ENCODE measurements around the gene GANC. TPM values are rescaled to one million over a fixed set of nuclear protein-coding genes. Genes with fewer than 3 reads are reported as not detected.

GANC gene
- total RNA-seq, 2 donors from 2014 or later = 6.6 to 12.7 TPM

DNA sequence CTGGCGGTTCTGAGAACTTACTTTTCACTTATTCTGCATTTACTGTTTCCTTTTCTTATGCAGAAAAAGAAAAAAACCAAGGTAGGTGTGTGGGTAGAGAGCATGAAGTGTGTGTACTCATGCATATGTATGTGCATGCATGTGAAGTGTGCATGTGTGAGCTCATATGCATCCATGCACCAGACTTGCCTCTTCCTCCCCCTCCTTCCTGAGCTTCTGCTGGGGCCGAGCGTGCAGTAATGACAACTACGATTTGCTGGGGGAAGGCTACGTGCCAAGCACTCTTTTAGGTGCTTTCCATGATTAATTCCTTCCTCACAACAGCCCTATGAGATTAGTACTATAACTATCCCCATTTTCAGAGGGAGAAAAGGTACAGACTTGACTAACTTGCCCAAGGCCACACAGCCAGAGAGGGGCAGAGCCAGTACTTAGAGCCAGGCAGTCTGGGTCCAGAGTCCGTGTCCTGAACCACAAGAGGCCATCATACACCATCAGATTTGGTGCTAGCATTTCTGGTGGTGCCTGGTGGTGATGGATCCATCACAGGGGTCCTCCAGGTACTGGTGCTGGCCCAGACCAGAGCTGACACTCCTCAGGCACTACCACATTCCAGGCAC lies 133.0 kb downstream of the GANC start:
- DNase-seq (ENCODE audit: low spot score) = no peak
- TF ChIP-seq, protein P1, sequence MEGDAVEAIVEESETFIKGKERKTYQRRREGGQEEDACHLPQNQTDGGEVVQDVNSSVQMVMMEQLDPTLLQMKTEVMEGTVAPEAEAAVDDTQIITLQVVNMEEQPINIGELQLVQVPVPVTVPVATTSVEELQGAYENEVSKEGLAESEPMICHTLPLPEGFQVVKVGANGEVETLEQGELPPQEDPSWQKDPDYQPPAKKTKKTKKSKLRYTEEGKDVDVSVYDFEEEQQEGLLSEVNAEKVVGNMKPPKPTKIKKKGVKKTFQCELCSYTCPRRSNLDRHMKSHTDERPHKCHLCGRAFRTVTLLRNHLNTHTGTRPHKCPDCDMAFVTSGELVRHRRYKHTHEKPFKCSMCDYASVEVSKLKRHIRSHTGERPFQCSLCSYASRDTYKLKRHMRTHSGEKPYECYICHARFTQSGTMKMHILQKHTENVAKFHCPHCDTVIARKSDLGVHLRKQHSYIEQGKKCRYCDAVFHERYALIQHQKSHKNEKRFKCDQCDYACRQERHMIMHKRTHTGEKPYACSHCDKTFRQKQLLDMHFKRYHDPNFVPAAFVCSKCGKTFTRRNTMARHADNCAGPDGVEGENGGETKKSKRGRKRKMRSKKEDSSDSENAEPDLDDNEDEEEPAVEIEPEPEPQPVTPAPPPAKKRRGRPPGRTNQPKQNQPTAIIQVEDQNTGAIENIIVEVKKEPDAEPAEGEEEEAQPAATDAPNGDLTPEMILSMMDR (IDR thresholded peaks at IDR 0.05) = no peak
- H3K9me3 ChIP-seq = no peaks in the 10 kb centered on the region
- H3K4me1 ChIP-seq = no peaks in the 10 kb centered on the region
- no peak overlapping the region for H3K4me3 ChIP-seq
- no peaks in the 10 kb centered on the region for H3K27me3 ChIP-seq
- peaks cover 5% of the 10 kb centered on the region for H3K36me3 ChIP-seq
- no peak overlapping the region for H3K27ac ChIP-seq

Other genes with a start within 250 kb of the GANC start
- gene PLA2G4D, start 178.6 kb upstream of the GANC start, total RNA-seq = not detected
- 1 to 10 TPM in 1 of 2 donors, under 1 TPM in 1; 0.35 to 3.0 TPM for gene PLA2G4F, start 116.6 kb upstream of the GANC start, total RNA-seq
- 10 to 100 TPM; 33.1 to 38.3 TPM for gene VPS39, start 64.9 kb upstream of the GANC start, total RNA-seq
- gene TMEM87A, start 232 bp downstream of the GANC start, total RNA-seq = 10 to 100 TPM; 17.0 to 25.4 TPM
- 1 to 10 TPM; 5.3 to 8.6 TPM for gene CAPN3, start 86.3 kb downstream of the GANC start, total RNA-seq
- gene ZNF106, start 217.9 kb downstream of the GANC start, total RNA-seq = 100 to 1,000 TPM; 332 to 619 TPM
- gene SNAP23, start 222.4 kb downstream of the GANC start, total RNA-seq = 10 to 100 TPM; 37.3 to 38.1 TPM

Measured in right atrium auricular region (tissue), 2 donors.